ENCODE results near the gene MS4A3. TPM values are rescaled to one million over a fixed set of nuclear protein-coding genes. Genes with fewer than 3 reads are reported as not detected.
"Not testable (repeated sequence)": the region's sequence is repeated elsewhere in the genome, so short reads cannot be mapped to it uniquely, and the experiment has no call there.

MS4A3 gene
- polyA plus RNA-seq (ENCODE audit: insufficient read length in 4 of 4), result 1 to 10 TPM in 1 of 4 donors, under 1 TPM in 3; 0.19 to 1.1 (median 0.66) TPM

GRCh38 chr11:60056349-60056969 lies at the start of gene MS4A3:
Gene MS4A3, plus strand, starts transcription at chr11:60056665. Its CDS starts 4,496 bp downstream, at chr11:60061161.
- no peak for DNase-seq (ENCODE audit: low read depth in 4 of 4, low spot score in 2 of 4)

- no peak for DNase-seq (ENCODE audit: low read depth in 4 of 4, low spot score in 2 of 4)
Observed at GRCh38 chr11:60016881-60017280, 39.6 kb upstream of the MS4A3 start, which contains the start of gene OOSP4B. Gene OOSP4B, plus strand, starts transcription at chr11:60017181.

- DNase-seq (ENCODE audit: low read depth in 4 of 4, low spot score in 2 of 4), result no peak
Observed at GRCh38 chr11:60018058-60018457, 38.4 kb upstream of the MS4A3 start.

- not testable (repeated sequence) for DNase-seq (ENCODE audit: low read depth in 4 of 4, low spot score in 2 of 4)
Observed at GRCh38 chr11:60020376-60020775, 36.1 kb upstream of the MS4A3 start.

GRCh38 chr11:60029015-60029632 lies 27.3 kb upstream of the MS4A3 start:
- no peak for DNase-seq (ENCODE audit: low read depth in 4 of 4, low spot score in 2 of 4)

- no peak for DNase-seq (ENCODE audit: low read depth in 4 of 4, low spot score in 2 of 4)
Observed at GRCh38 chr11:60040109-60040508, 16.4 kb upstream of the MS4A3 start, which contains the start of gene OOSP2. Gene OOSP2, plus strand, starts transcription at chr11:60040409. Its CDS starts 51 bp downstream, at chr11:60040460.

GRCh38 chr11:60050422-60050821 lies 6.0 kb upstream of the MS4A3 start:
- not testable (repeated sequence) for DNase-seq (ENCODE audit: low read depth in 4 of 4, low spot score in 2 of 4)

GRCh38 chr11:60050839-60051238 lies 5.6 kb upstream of the MS4A3 start:
- not testable (repeated sequence) for DNase-seq (ENCODE audit: low read depth in 4 of 4, low spot score in 2 of 4)

- no peak for DNase-seq (ENCODE audit: low read depth in 4 of 4, low spot score in 2 of 4)
Observed at GRCh38 chr11:60059052-60059451, 2.6 kb downstream of the MS4A3 start.

- DNase-seq (ENCODE audit: low read depth in 4 of 4, low spot score in 2 of 4), result no peak
Observed at GRCh38 chr11:60059521-60060240, 3.2 kb downstream of the MS4A3 start.

GRCh38 chr11:60064111-60064510 lies 7.6 kb downstream of the MS4A3 start:
- DNase-seq (ENCODE audit: low read depth in 4 of 4, low spot score in 2 of 4), result no peak

- DNase-seq (ENCODE audit: low read depth in 4 of 4, low spot score in 2 of 4), result no peak
Observed at GRCh38 chr11:60065801-60066200, 9.3 kb downstream of the MS4A3 start.

- DNase-seq (ENCODE audit: low read depth in 4 of 4, low spot score in 2 of 4), result no peak
Observed at GRCh38 chr11:60069450-60069849, 13.0 kb downstream of the MS4A3 start.

- DNase-seq (ENCODE audit: low read depth in 4 of 4, low spot score in 2 of 4), result not testable (repeated sequence)
Observed at GRCh38 chr11:60071644-60072043, 15.2 kb downstream of the MS4A3 start.

- DNase-seq (ENCODE audit: low read depth in 4 of 4, low spot score in 2 of 4), result no peak
Observed at GRCh38 chr11:60077216-60077817, 20.9 kb downstream of the MS4A3 start.

- DNase-seq (ENCODE audit: low read depth in 4 of 4, low spot score in 2 of 4), result no peak
Observed at GRCh38 chr11:60077981-60078380, 21.5 kb downstream of the MS4A3 start.

GRCh38 chr11:60078745-60079144 lies 22.3 kb downstream of the MS4A3 start:
- no peak for DNase-seq (ENCODE audit: low read depth in 4 of 4, low spot score in 2 of 4)

- no peak for DNase-seq (ENCODE audit: low read depth in 4 of 4, low spot score in 2 of 4)
Observed at GRCh38 chr11:60080535-60080934, 24.1 kb downstream of the MS4A3 start.

GRCh38 chr11:60084631-60085273 lies 28.3 kb downstream of the MS4A3 start:
- no peak for DNase-seq (ENCODE audit: low read depth in 4 of 4, low spot score in 2 of 4)

- no peak for DNase-seq (ENCODE audit: low read depth in 4 of 4, low spot score in 2 of 4)
Observed at GRCh38 chr11:60085909-60086308, 29.4 kb downstream of the MS4A3 start.

GRCh38 chr11:60087239-60087638 lies 30.8 kb downstream of the MS4A3 start:
- no peak for DNase-seq (ENCODE audit: low read depth in 4 of 4, low spot score in 2 of 4)

Measured in left renal cortex interstitium (tissue), 4 donors.